ENCODE results near the gene MUC21. TPM values are rescaled to one million over a fixed set of nuclear protein-coding genes. Genes with fewer than 3 reads are reported as not detected.
A peak's percentile ranks its signal among the peaks of the same experiment; 100 is the strongest.

MUC21 gene
- polyA plus RNA-seq, 3 donors: not detected

- H3K4me3 Mint-ChIP-seq: no peak overlapping the region
- peaks cover 5 to 18% of the 10 kb centered on the region in 2 donors for H3K27me3 ChIP-seq (ENCODE audit: control insufficient read depth in 2 of 2, insufficient read depth in 2 of 2, low read length in 2 of 2)
- H3K27ac Mint-ChIP-seq: no peak overlapping the region
- no peak overlapping the region for H3K4me2 ChIP-seq (replicated peaks; ENCODE audit: extremely low read depth, low read length, poor library complexity, severe bottlenecking)
- DNase-seq: no peak
- peaks cover 3% of the 10 kb centered on the region for H3K4me1 Mint-ChIP-seq
- TF ChIP-seq, protein P1, sequence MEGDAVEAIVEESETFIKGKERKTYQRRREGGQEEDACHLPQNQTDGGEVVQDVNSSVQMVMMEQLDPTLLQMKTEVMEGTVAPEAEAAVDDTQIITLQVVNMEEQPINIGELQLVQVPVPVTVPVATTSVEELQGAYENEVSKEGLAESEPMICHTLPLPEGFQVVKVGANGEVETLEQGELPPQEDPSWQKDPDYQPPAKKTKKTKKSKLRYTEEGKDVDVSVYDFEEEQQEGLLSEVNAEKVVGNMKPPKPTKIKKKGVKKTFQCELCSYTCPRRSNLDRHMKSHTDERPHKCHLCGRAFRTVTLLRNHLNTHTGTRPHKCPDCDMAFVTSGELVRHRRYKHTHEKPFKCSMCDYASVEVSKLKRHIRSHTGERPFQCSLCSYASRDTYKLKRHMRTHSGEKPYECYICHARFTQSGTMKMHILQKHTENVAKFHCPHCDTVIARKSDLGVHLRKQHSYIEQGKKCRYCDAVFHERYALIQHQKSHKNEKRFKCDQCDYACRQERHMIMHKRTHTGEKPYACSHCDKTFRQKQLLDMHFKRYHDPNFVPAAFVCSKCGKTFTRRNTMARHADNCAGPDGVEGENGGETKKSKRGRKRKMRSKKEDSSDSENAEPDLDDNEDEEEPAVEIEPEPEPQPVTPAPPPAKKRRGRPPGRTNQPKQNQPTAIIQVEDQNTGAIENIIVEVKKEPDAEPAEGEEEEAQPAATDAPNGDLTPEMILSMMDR (IDR thresholded peaks at IDR 0.05): no peak
- H3K36me3 ChIP-seq (replicated peaks in 1 of 2; ENCODE audit: control insufficient read depth in 1 of 2, insufficient read depth in 2 of 2, low read length in 2 of 2): no peaks in the 10 kb centered on the region
- no peak overlapping the region for H3K27ac ChIP-seq (ENCODE audit: low read depth in 1 of 2, low read length in 2 of 2)
- H2AFZ ChIP-seq (ENCODE audit: insufficient read depth, low read depth, low read length, poor library complexity, severe bottlenecking): no peak overlapping the region
- no peak overlapping the region for H3K9ac ChIP-seq (ENCODE audit: insufficient read depth, low read length, poor library complexity, severe bottlenecking)
- no peaks in the 10 kb centered on the region for H4K20me1 ChIP-seq (ENCODE audit: insufficient read depth, low read length)
- peaks cover 19 to 50% (median 23%) of the 10 kb centered on the region in 3 donors for H3K27me3 Mint-ChIP-seq (ENCODE audit: low read depth in 3 of 3)
- no peak overlapping the region for H3K4me3 ChIP-seq (replicated peaks in 1 of 3; ENCODE audit: low read depth in 2 of 3, low read length in 3 of 3)
- peaks cover 0 to 3% (median 0%) of the 10 kb centered on the region in 7 donors for H3K9me3 Mint-ChIP-seq
- no peaks in the 10 kb centered on the region for H3K4me1 ChIP-seq (ENCODE audit: control insufficient read depth in 1 of 2, insufficient read depth in 2 of 2, low read length in 2 of 2)
- no peaks in the 10 kb centered on the region for H3K9me3 ChIP-seq (replicated peaks in 1 of 2; ENCODE audit: control insufficient read depth in 1 of 2, insufficient read depth in 1 of 2, low read length in 2 of 2)
- WGBS (ENCODE audit: insufficient coverage): 90% methylated on average over 2 of the region's 4 CpGs
- intact Hi-C loops (cut with micrococcal nuclease): no loop called here
- no peaks in the 10 kb centered on the region for H3K79me2 ChIP-seq (ENCODE audit: insufficient read depth, low read length)
- H3K36me3 Mint-ChIP-seq: no peaks in the 10 kb centered on the region
These were observed 3.8 kb upstream of the MUC21 start for GRCh38 chr6:30979690-30980089.

GRCh38 chr6:30981942-30982772 lies 1.4 kb upstream of the MUC21 start:
- 32% methylated on average over 12 of the region's 13 CpGs for WGBS (ENCODE audit: insufficient coverage)
- H3K9ac ChIP-seq (ENCODE audit: insufficient read depth, low read length, poor library complexity, severe bottlenecking): no peak overlapping the region
- H3K27me3 ChIP-seq (ENCODE audit: control insufficient read depth in 2 of 2, insufficient read depth in 2 of 2, low read length in 2 of 2): peaks cover 5 to 18% of the 10 kb centered on the region in 2 donors
- no peak overlapping the region for H3K4me2 ChIP-seq (replicated peaks; ENCODE audit: extremely low read depth, low read length, poor library complexity, severe bottlenecking)
- TF ChIP-seq, protein P1 (IDR thresholded peaks at IDR 0.05): no peak
- H3K4me1 Mint-ChIP-seq: peaks cover 3% of the 10 kb centered on the region
- no peaks in the 10 kb centered on the region for H3K79me2 ChIP-seq (ENCODE audit: insufficient read depth, low read length)
- no peak overlapping the region for H3K27ac Mint-ChIP-seq
- no peak overlapping the region for H2AFZ ChIP-seq (ENCODE audit: insufficient read depth, low read depth, low read length, poor library complexity, severe bottlenecking)
- H3K36me3 Mint-ChIP-seq: no peaks in the 10 kb centered on the region
- H3K27me3 Mint-ChIP-seq (ENCODE audit: low read depth in 3 of 3): peaks cover 15 to 48% (median 23%) of the 10 kb centered on the region in 3 donors
- peaks cover 0 to 3% (median 1%) of the 10 kb centered on the region in 7 donors for H3K9me3 Mint-ChIP-seq
- H4K20me1 ChIP-seq (ENCODE audit: insufficient read depth, low read length): no peaks in the 10 kb centered on the region
- DNase-seq: no peak
- no peak overlapping the region for H3K4me3 ChIP-seq (replicated peaks in 1 of 3; ENCODE audit: low read depth in 2 of 3, low read length in 3 of 3)
- H3K4me1 ChIP-seq (ENCODE audit: control insufficient read depth in 1 of 2, insufficient read depth in 2 of 2, low read length in 2 of 2): no peaks in the 10 kb centered on the region
- H3K36me3 ChIP-seq (replicated peaks in 1 of 2; ENCODE audit: control insufficient read depth in 1 of 2, insufficient read depth in 2 of 2, low read length in 2 of 2): no peaks in the 10 kb centered on the region
- H3K27ac ChIP-seq (ENCODE audit: low read depth in 1 of 2, low read length in 2 of 2): no peak overlapping the region
- intact Hi-C loops (cut with micrococcal nuclease): no loop called here
- no peaks in the 10 kb centered on the region for H3K9me3 ChIP-seq (replicated peaks in 1 of 2; ENCODE audit: control insufficient read depth in 1 of 2, insufficient read depth in 1 of 2, low read length in 2 of 2)
- peak overlapping the region in 1 of 2 donors; percentile 65 for H3K4me3 Mint-ChIP-seq
